Nephron progenitor cell (in vitro differentiated cells): ENCODE results near the gene SRMS.

Experiments used
- DNase-seq: peaks from one replicate; pipeline ENCODE4 v3.0.0; 2021
- H3K27ac Mint-ChIP-seq: 2 replicates; pipeline ENCODE4 v1.8.0; 2021; ENCODE audit warnings: mild to moderate bottlenecking, moderate library complexity, mixed read lengths
- H3K27me3 Mint-ChIP-seq: 2 replicates; pipeline ENCODE4 v1.8.0; 2021; ENCODE audit warnings: mild to moderate bottlenecking, low read depth, mixed read lengths; ENCODE audit not compliant: poor library complexity
- H3K36me3 Mint-ChIP-seq: 2 replicates; pipeline ENCODE4 v1.8.0; 2021; ENCODE audit warnings: low read depth, mixed read lengths
- H3K4me1 Mint-ChIP-seq: 2 replicates; pipeline ENCODE4 v1.8.0; 2021; ENCODE audit warnings: mixed read lengths
- H3K4me3 Mint-ChIP-seq: 2 replicates; pipeline ENCODE4 v1.8.0; 2021; ENCODE audit warnings: mild to moderate bottlenecking, moderate library complexity, mixed read lengths
- H3K9me3 Mint-ChIP-seq: 2 replicates; pipeline ENCODE4 v1.8.0; 2021; ENCODE audit warnings: mild to moderate bottlenecking, moderate library complexity, mixed read lengths
- TF ChIP-seq, protein P1 (sequence below): fragments of 200-600 bp; sonication (generic); IDR thresholded peaks from 2 replicates; pipeline ENCODE4 v1.5.0; 2021; ENCODE audit warnings: antibody characterized with exemption

SRMS gene

DNA sequence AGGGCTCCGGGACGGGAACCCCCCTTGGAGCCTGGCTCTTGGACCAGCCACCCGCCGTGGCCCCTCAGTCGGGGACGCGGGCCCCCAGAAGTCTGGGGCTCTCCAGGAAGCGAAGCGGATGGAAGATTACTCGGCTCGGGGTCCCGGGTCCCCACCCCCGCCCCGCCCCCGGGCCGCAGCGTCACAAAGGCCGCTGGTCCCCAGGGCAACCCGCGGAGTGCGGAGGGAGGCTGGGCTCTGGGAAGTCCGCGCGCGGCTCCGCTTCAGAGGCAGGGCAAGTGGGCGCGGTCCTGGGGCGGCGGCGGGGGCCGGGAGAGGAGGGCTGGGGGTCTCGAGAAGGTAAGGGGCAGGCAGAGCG, 6.4 kb upstream of the SRMS start, which contains the start of gene FNDC11:
Gene FNDC11 (plus strand): TSS at position 227 of the 358 bp plus-strand sequence. CDS start 1,505 bp downstream, outside the sequence.
- H3K27ac Mint-ChIP-seq = no peak within 1 kb of the TSS
- no peaks in the 10 kb centered on the region for H3K9me3 Mint-ChIP-seq
- peaks cover 20% of the 10 kb centered on the region for H3K4me1 Mint-ChIP-seq
- peak; percentile 81 for DNase-seq
- H3K4me3 Mint-ChIP-seq = peak within 1 kb of the TSS; percentile 76
- TF ChIP-seq, protein P1, sequence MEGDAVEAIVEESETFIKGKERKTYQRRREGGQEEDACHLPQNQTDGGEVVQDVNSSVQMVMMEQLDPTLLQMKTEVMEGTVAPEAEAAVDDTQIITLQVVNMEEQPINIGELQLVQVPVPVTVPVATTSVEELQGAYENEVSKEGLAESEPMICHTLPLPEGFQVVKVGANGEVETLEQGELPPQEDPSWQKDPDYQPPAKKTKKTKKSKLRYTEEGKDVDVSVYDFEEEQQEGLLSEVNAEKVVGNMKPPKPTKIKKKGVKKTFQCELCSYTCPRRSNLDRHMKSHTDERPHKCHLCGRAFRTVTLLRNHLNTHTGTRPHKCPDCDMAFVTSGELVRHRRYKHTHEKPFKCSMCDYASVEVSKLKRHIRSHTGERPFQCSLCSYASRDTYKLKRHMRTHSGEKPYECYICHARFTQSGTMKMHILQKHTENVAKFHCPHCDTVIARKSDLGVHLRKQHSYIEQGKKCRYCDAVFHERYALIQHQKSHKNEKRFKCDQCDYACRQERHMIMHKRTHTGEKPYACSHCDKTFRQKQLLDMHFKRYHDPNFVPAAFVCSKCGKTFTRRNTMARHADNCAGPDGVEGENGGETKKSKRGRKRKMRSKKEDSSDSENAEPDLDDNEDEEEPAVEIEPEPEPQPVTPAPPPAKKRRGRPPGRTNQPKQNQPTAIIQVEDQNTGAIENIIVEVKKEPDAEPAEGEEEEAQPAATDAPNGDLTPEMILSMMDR = no peak
- peaks cover 21% of the 10 kb centered on the region for H3K27me3 Mint-ChIP-seq
- no peaks in the 10 kb centered on the region for H3K36me3 Mint-ChIP-seq

DNA sequence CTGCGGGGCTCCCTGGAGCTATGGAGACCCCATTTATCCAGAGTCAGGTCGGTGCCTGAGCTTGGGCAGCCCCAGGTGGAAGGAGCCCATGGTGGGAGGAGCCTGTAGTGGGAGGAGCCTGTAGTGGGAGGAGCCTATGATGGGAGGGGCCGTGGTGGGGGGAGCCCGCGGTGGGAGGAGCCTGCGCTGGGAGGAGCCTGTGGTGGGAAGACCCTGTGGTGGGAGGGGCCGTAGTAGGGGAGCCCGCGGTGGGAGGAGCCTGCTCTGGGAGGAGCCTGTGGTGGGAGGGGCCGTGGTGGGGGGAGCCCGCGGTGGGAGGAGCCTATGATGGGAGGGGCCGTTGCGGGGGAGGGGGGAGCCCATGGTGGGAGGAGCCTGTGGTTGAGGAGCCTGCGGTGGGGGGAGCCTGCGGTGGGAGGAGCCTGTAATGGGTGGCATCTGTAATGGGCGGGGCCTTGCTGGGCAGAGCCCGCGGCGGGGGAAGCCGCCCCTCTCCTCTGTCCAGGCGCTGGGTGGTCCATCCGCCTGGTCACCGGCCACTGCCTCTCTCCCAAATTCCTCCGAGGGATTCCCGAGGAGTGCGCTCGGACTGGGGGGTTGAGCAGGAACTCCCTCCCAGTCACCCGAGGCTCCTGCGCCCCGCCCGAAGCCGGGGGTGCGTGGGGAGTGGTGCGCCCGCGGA, 5.8 kb upstream of the SRMS start:
- Mint-ChIP-seq H3K27me3 (peaks cover 26% of the 10 kb centered on the region), H3K36me3 (no peaks in the 10 kb centered on the region), H3K9me3 (no peaks in the 10 kb centered on the region), H3K27ac (no peak overlapping the region), H3K4me3 (peak overlapping the region; percentile 76), H3K4me1 (peaks cover 20% of the 10 kb centered on the region)
- TF ChIP-seq, protein P1 = no peak
- peak; percentile 96 for DNase-seq

DNA sequence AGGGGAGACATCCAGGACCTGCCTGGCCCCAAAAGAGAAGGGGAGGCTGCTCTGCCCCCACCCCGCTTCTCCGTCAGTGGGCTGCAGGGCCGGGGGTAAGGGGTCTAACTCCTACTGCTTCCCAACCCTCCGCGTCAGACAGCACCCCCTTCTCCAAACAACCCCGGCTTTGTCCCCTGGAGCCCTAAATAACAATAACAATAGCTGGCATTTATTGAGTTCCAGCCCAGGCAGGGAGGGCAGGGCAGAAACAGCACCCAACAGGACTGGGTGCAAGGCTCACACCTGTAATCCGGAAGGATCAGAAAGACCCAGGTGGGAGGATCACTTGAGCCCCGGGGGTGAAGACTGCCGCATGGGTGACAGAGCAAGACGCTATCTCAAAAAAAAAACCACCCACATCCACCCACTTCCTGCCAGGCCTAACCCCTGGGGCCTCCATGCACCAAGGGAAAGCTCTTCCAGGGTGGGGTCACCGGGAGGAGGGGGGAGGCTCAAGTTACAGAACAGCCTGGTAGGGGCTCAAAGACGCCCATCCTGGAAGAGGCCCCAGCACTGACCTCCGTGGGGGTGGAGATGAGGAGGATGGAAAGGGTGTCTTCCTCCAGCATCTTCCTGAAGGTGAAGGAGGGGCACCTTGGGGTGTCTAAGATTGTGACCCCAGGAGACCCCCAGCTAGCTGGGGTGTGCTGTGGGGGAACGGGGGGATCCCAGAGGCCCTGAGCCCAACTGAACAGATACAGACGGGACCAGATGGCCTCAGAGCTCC, 5.1 kb upstream of the SRMS start:
- TF ChIP-seq, protein P1 = no peak
- Mint-ChIP-seq H3K9me3 (no peaks in the 10 kb centered on the region), H3K36me3 (no peaks in the 10 kb centered on the region), H3K27me3 (peaks cover 26% of the 10 kb centered on the region), H3K27ac (no peak overlapping the region), H3K4me3 (peak overlapping the region; percentile 28), H3K4me1 (peaks cover 20% of the 10 kb centered on the region)
- DNase-seq = no peak

DNA sequence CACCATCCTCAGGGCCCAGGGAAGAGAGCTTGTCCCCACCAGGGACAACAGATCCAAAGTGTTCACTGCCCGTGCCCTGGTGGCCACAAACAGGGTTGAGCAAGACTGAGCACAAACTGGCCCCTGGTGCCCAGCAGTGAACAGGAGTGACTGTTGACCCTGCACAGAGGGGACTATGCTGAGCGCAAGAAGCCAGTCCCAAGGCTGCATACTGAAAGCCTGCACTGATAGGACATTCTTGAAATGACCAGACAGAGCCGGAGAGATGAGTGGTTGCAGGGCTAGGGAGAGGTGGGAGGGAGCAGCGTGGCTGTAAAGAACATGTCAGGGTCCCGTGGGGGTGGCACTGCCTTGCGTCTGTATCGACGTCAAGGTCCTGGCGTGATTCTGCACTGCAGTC, 3.5 kb upstream of the SRMS start:
- H3K4me3 Mint-ChIP-seq = no peak overlapping the region
- DNase-seq = no peak
- no peaks in the 10 kb centered on the region for H3K9me3 Mint-ChIP-seq
- H3K27ac Mint-ChIP-seq = no peak overlapping the region
- TF ChIP-seq, protein P1 = no peak
- peaks cover 14% of the 10 kb centered on the region for H3K4me1 Mint-ChIP-seq
- peaks cover 23% of the 10 kb centered on the region for H3K27me3 Mint-ChIP-seq
- H3K36me3 Mint-ChIP-seq = no peaks in the 10 kb centered on the region

DNA sequence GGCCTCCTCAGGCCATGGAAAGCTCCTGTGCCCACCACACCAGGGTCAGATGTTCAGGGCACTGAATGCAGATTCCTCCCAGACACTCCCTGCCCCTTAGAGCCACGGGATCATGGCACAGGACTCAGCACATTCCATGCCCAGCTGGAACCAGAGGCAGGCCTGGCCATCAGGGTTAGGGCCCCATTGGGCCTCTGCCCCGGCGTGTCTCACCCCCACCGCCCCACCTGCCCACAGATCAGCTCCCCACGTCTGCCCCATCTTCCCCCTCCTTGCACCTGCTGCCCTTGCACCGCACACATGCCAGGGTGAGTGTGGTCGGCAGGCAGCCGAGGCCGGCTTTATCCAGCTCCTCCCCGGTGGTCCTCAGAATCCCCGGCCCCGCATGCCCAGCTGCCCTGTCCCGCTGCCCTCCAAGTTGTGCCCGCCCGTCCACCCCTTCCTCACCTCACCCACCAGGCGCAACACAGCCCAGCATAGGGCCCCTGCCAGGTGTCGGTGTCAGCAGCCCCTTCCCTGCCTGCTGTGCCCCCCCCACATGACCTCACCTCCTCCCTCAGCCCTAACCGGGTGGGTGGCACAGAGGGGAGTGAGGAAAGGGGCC, 2.2 kb upstream of the SRMS start:
- TF ChIP-seq, protein P1 = no peak
- Mint-ChIP-seq H3K27me3 (peaks cover 31% of the 10 kb centered on the region), H3K36me3 (no peaks in the 10 kb centered on the region), H3K4me1 (peaks cover 14% of the 10 kb centered on the region), H3K9me3 (no peaks in the 10 kb centered on the region), H3K27ac (no peak overlapping the region), H3K4me3 (no peak overlapping the region)
- DNase-seq = no peak
